Measurements from ENCODE around the gene RAB3D.
"Not testable (repeated sequence)": the region's sequence is repeated elsewhere in the genome, so short reads cannot be mapped to it uniquely, and the experiment has no call there.

The RAB3D gene

GRCh38 chr19:11338121-11338520, 1.3 kb downstream of the RAB3D start:
- DNase-seq, result no peak

- DNase-seq, result no peak
Measured at GRCh38 chr19:11337080-11337479, 2.4 kb downstream of the RAB3D start.

GRCh38 chr19:11335449-11336146, 3.9 kb downstream of the RAB3D start:
- no peak for DNase-seq

GRCh38 chr19:11333838-11334237, 5.6 kb downstream of the RAB3D start:
- not testable (repeated sequence) for DNase-seq

GRCh38 chr19:11332822-11333221, 6.6 kb downstream of the RAB3D start:
- DNase-seq, result no peak

- DNase-seq, result no peak
Measured at GRCh38 chr19:11331502-11331901, 8.0 kb downstream of the RAB3D start.

GRCh38 chr19:11330127-11330526, 9.3 kb downstream of the RAB3D start:
- DNase-seq, result no peak

GRCh38 chr19:11325544-11325943, 13.9 kb downstream of the RAB3D start:
- no peak for DNase-seq

- no peak for DNase-seq
Measured at GRCh38 chr19:11324748-11325389, 14.6 kb downstream of the RAB3D start.

GRCh38 chr19:11324079-11324661, 15.3 kb downstream of the RAB3D start:
- DNase-seq, result no peak

GRCh38 chr19:11323601-11324078, 15.8 kb downstream of the RAB3D start:
- no peak for DNase-seq

- no peak for DNase-seq
Measured at GRCh38 chr19:11322269-11323024, 17.0 kb downstream of the RAB3D start.

- no peak for DNase-seq
Measured at GRCh38 chr19:11321191-11322126, 18.0 kb downstream of the RAB3D start.

GRCh38 chr19:11320278-11320995, 19.0 kb downstream of the RAB3D start:
- DNase-seq, result not testable (repeated sequence)

GRCh38 chr19:11306337-11306736, 33.1 kb downstream of the RAB3D start:
- no peak for DNase-seq

GRCh38 chr19:11304936-11305335, 34.5 kb downstream of the RAB3D start:
- DNase-seq, result no peak

GRCh38 chr19:11300811-11301120, 38.7 kb downstream of the RAB3D start:
- no peak for DNase-seq

GRCh38 chr19:11299946-11300810, 39.3 kb downstream of the RAB3D start:
- DNase-seq, result no peak

GRCh38 chr19:11296264-11296663, 43.2 kb downstream of the RAB3D start:
- no peak for DNase-seq

GRCh38 chr19:11295665-11296245, 43.7 kb downstream of the RAB3D start, which contains the start of gene TSPAN16:
TSS of gene TSPAN16 (plus strand) at chr19:11296160. CDS start at chr19:11296298, 138 bp downstream.
- DNase-seq, result no peak
